ENCODE results near the gene SLC19A2. TPM values are rescaled to one million over a fixed set of nuclear protein-coding genes. Genes with fewer than 3 reads are reported as not detected.

Gene SLC19A2
- polyA plus RNA-seq, 1 donor (not counting 4 experiments of a cell fraction or from before 2014, with no cell fraction given), result 11.9 TPM

DNA sequence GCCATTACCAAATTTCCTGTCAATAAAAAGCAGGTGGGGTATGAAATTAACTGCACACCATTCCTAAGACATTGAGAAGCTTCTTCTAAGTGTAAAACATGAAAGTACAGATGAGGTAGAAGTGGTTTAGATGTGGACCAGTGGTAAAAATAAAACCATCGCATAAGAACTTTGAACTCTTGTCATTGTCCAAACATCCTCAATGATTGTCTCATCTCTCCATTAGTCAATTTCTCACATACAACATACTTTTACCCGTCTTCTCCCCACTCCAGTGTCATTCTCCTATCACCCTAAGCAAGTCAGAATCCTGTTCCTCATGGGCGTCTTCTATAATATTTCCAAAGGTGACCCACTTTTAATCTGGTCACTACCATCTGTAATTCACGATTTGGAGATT lies 24.3 kb upstream of the SLC19A2 start:
- no peaks in the 10 kb centered on the region for H3K36me3 ChIP-seq (ENCODE audit: control insufficient read depth in 2 of 2, extremely low read depth in 1 of 2, insufficient read depth in 2 of 2, low read length in 2 of 2)
- TF ChIP-seq, protein P1, sequence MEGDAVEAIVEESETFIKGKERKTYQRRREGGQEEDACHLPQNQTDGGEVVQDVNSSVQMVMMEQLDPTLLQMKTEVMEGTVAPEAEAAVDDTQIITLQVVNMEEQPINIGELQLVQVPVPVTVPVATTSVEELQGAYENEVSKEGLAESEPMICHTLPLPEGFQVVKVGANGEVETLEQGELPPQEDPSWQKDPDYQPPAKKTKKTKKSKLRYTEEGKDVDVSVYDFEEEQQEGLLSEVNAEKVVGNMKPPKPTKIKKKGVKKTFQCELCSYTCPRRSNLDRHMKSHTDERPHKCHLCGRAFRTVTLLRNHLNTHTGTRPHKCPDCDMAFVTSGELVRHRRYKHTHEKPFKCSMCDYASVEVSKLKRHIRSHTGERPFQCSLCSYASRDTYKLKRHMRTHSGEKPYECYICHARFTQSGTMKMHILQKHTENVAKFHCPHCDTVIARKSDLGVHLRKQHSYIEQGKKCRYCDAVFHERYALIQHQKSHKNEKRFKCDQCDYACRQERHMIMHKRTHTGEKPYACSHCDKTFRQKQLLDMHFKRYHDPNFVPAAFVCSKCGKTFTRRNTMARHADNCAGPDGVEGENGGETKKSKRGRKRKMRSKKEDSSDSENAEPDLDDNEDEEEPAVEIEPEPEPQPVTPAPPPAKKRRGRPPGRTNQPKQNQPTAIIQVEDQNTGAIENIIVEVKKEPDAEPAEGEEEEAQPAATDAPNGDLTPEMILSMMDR (optimal IDR thresholded peaks at IDR 0.05 in 1 of 3, IDR thresholded peaks at IDR 0.05 in 1 of 3, conservative IDR thresholded peaks at IDR 0.05 in 1 of 3; ENCODE audit: extremely low read depth in 1 of 3, insufficient read depth in 2 of 3, low read length in 3 of 3), result no peak
- TF ChIP-seq EZH2 (IDR thresholded peaks at IDR 0.05; ENCODE audit: low read length), result no peak
- dilution Hi-C loops (cut with MboI; ENCODE audit: extremely low pct_ligation_motif_present, low sequenced_read_pairs), result no loop called here
- no peaks in the 10 kb centered on the region for H4K20me1 ChIP-seq (ENCODE audit: control insufficient read depth, extremely low read depth, insufficient read depth, low read length)
- no peak for DNase-seq (ENCODE audit: low read depth, low spot score)
- H3K4me3 ChIP-seq (ENCODE audit: control insufficient read depth in 2 of 3, extremely low read depth in 1 of 3, insufficient read depth in 2 of 3, low read depth in 1 of 3, low read length in 3 of 3), result no peak overlapping the region
- H3K79me2 ChIP-seq (ENCODE audit: control insufficient read depth, insufficient read depth, low read length), result no peaks in the 10 kb centered on the region
- no peaks in the 10 kb centered on the region for H3K9me3 ChIP-seq (ENCODE audit: control insufficient read depth, low read depth, low read length)
- H3K27me3 ChIP-seq (ENCODE audit: control insufficient read depth, extremely low read depth, insufficient read depth, low read length), result no peaks in the 10 kb centered on the region
- H3K9ac ChIP-seq (ENCODE audit: control insufficient read depth, extremely low read depth, insufficient read depth, low read length), result no peak overlapping the region
- no peak overlapping the region for H2AFZ ChIP-seq (ENCODE audit: control insufficient read depth, low read length)
- H3K4me1 ChIP-seq (ENCODE audit: control insufficient read depth, extremely low read depth, insufficient read depth, low read length), result peaks cover 18% of the 10 kb centered on the region
- no peak overlapping the region for H3K4me2 ChIP-seq (ENCODE audit: control insufficient read depth, extremely low read depth, insufficient read depth, low read depth, low read length)
- no peak overlapping the region for H3K27ac ChIP-seq (ENCODE audit: control insufficient read depth, insufficient read depth, low read length)
- FAIRE-seq, result no peak
- no peaks in the 10 kb centered on the region for H3K9me1 ChIP-seq (ENCODE audit: control insufficient read depth, extremely low read depth, insufficient read depth, low read length)

DNA sequence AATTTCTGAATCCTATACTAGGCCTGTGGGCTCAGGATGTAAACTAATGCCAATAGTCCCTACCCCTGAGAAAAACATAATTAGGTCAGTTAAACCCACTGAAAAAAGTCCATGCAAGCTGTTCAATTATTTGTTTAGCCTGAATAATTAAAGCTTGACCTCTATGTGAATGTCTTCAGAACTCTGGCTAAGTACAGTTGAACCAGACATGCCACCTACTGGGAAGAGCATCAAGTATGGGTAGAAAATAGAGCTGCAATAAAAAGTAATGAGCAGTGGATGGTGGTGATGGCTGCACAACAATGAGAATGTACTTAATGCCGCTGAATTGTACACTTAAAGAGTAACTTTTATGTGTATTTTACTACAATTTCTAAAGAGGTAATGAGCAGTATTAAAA lies 23.6 kb upstream of the SLC19A2 start:
- H3K27me3 ChIP-seq (ENCODE audit: control insufficient read depth, extremely low read depth, insufficient read depth, low read length), result no peaks in the 10 kb centered on the region
- H3K27ac ChIP-seq (ENCODE audit: control insufficient read depth, insufficient read depth, low read length), result no peak overlapping the region
- peaks cover 14% of the 10 kb centered on the region for H3K4me1 ChIP-seq (ENCODE audit: control insufficient read depth, extremely low read depth, insufficient read depth, low read length)
- no peaks in the 10 kb centered on the region for H3K9me1 ChIP-seq (ENCODE audit: control insufficient read depth, extremely low read depth, insufficient read depth, low read length)
- no peak overlapping the region for H3K4me3 ChIP-seq (ENCODE audit: control insufficient read depth in 2 of 3, extremely low read depth in 1 of 3, insufficient read depth in 2 of 3, low read depth in 1 of 3, low read length in 3 of 3)
- no peak overlapping the region for H3K9ac ChIP-seq (ENCODE audit: control insufficient read depth, extremely low read depth, insufficient read depth, low read length)
- H3K4me2 ChIP-seq (ENCODE audit: control insufficient read depth, extremely low read depth, insufficient read depth, low read depth, low read length), result no peak overlapping the region
- no peaks in the 10 kb centered on the region for H4K20me1 ChIP-seq (ENCODE audit: control insufficient read depth, extremely low read depth, insufficient read depth, low read length)
- no peak overlapping the region for H2AFZ ChIP-seq (ENCODE audit: control insufficient read depth, low read length)
- dilution Hi-C loops (cut with MboI; ENCODE audit: extremely low pct_ligation_motif_present, low sequenced_read_pairs), result no loop called here
- TF ChIP-seq, protein P1 (optimal IDR thresholded peaks at IDR 0.05 in 1 of 3, IDR thresholded peaks at IDR 0.05 in 1 of 3, conservative IDR thresholded peaks at IDR 0.05 in 1 of 3; ENCODE audit: extremely low read depth in 1 of 3, insufficient read depth in 2 of 3, low read length in 3 of 3), result no peak
- TF ChIP-seq EZH2 (IDR thresholded peaks at IDR 0.05; ENCODE audit: low read length), result no peak
- DNase-seq (ENCODE audit: low read depth, low spot score) (no peak), FAIRE-seq (no peak)
- H3K9me3 ChIP-seq (ENCODE audit: control insufficient read depth, low read depth, low read length), result no peaks in the 10 kb centered on the region
- H3K79me2 ChIP-seq (ENCODE audit: control insufficient read depth, insufficient read depth, low read length), result no peaks in the 10 kb centered on the region
- no peaks in the 10 kb centered on the region for H3K36me3 ChIP-seq (ENCODE audit: control insufficient read depth in 2 of 2, extremely low read depth in 1 of 2, insufficient read depth in 2 of 2, low read length in 2 of 2)

All from keratinocyte (primary cell).